HT1080 (cell line): ENCODE measurements around the gene CDC27. TPM values are rescaled to one million over a fixed set of nuclear protein-coding genes. Genes with fewer than 3 reads are reported as not detected.

ENCODE experiments used
- DNase-seq: peaks from one replicate; pipeline ENCODE4 v3.0.0-alpha.2; 2015; ENCODE audit warnings: low read depth
- total RNA-seq: library from RNA; depleted of rRNA; stranded (reverse); fragments of >200 nt; shearing (Covaris generic); gene quantifications from 2 replicates; pipeline ENCODE4 v1.2.3, GENCODE V29; 2014; rRNA removed

Gene CDC27
- total RNA-seq, 1 experiment from 2014 or later, result 132 TPM

DNA sequence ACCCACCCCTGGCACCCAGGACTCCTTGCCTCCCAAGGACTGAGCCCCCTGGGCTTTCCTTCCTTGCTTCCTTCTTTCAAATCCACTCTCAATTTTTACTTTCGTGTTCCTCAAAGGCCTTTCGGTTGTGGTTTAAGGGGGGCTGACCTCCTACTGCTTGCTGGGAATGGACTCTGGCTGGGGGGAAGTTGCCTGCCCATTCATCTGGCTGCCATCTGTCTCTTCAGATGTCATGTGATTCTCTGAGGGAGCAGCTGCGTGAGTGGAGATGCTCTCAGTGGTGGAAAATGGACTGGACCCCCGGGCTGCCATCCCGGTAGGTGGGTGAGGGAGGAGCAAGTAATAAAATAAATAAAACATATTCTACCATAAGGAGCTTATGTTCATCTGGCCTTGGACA, 116.2 kb downstream of the CDC27 start:
- no peak for DNase-seq

DNA sequence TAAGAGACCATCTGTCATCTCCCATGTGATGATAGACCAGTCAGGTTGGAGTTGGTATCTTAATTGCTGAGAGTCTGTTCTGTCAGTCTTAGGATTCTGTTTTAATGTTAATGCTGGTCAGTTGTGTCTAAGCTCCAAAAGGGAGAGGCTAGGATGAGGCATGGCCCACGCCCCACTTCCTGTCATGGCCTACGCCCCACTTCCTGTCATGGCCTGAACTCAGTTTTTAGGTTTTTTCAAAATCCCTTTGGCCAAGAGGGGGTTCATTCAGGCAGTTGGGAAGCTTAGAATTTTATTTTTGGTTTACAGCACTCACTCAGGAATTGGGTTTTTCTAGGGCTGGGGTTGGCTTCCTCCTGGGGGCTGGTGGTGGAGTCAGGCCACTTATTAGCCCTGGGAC, 117.9 kb downstream of the CDC27 start:
- peak; percentile 30 for DNase-seq

DNA sequence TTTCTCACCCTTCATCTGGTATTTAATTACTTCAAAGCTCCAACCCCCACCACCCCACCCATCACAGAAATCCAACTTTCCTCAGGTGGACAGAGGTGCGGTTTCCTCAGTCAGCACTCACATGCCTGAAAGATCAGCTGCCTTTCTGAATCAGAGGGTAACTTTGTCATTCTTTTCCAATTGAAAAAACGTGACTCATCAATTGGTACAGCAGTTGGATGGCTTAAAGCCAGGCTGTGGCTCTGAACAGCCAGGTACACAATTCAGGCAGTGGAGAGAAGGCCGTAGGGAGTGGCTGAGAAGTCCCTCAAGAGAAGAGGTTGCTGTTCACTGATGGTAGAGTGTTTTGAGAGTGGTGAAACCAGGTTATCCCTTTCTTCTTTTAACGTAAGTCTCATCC, 118.8 kb downstream of the CDC27 start:
- peak; percentile 92 for DNase-seq

Other genes with a start within 250 kb of the CDC27 start
- 0.07 TPM in 1 of 2 replicates, not detected in the other for gene RPRML, start 210.0 kb downstream of the CDC27 start, total RNA-seq
- not detected in 2 replicates for gene MYL4, start 20.1 kb upstream of the CDC27 start, total RNA-seq
- gene ITGB3, start 64.5 kb upstream of the CDC27 start, total RNA-seq, result 1.7 and 1.9 TPM in 2 replicates
- not detected in 2 replicates for gene EFCAB13, start 134.7 kb upstream of the CDC27 start, total RNA-seq